Endometrial microvascular endothelial cells (primary cell): ENCODE data around the gene SUGCT. TPM values are rescaled to one million over a fixed set of nuclear protein-coding genes. Genes with fewer than 3 reads are reported as not detected.
"Not testable (repeated sequence)": the region's sequence is repeated elsewhere in the genome, so short reads cannot be mapped to it uniquely, and the experiment has no call there.

Experiments
- in situ Hi-C: cut with HindIII; loops from 2 replicates; pipeline ENCODE4 v1.10.0; 2017; ENCODE audit warnings: low sequenced_read_pairs, low pct_unique_long_range_greater_than_20kb; ENCODE audit errors: inconsistent ontology term
- total RNA-seq: library from RNA; depleted of rRNA; stranded (reverse); fragments of >200 nt; gene quantifications from one replicate; pipeline ENCODE4 v1.2.3, GENCODE V29; 2015; ENCODE audit errors: inconsistent ontology term

The SUGCT gene
- total RNA-seq, 1 donor from 2014 or later = 0.37 TPM

- in situ Hi-C loops = no loop called here
Observed at GRCh38 chr7:40186586-40186985, 51.8 kb downstream of the SUGCT start.

DNA sequence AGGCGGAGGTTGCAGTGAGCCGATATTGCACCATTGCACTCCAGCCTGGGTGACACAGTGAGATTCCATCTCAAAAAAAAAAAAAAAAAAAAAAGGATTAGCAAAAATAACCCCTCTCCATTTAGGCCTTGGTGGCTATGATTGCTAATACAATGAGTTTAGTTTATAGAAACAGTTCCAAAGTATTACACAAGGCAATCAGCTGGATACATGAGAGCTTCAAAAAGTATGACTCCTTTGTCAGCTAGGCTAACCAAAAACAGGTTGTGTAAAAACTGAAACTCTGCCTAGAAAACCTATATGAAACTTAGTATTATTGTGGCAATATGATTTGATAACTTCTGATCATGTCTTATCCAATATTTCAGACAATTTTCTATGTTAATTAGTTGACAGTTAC, 57.2 kb downstream of the SUGCT start:
- in situ Hi-C loops = no loop called here

DNA sequence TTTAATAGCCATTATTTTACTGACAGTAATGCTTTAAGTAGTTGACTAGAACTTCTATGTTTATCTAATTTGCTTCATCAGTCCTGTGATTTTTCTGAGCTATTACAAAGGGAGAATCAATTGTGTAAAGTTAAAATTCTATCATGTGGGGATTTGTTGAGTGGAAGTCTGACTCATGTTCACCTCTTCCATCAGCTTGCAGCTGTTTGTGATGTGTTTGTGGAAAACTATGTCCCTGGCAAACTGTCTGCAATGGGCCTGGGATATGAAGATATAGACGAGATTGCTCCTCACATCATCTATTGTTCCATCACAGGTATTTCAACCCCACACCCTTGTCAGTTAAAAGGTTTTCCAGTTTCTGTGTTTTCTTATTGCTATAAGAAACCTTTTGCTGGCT, 59.9 kb downstream of the SUGCT start:
- in situ Hi-C loops = no loop called here

DNA sequence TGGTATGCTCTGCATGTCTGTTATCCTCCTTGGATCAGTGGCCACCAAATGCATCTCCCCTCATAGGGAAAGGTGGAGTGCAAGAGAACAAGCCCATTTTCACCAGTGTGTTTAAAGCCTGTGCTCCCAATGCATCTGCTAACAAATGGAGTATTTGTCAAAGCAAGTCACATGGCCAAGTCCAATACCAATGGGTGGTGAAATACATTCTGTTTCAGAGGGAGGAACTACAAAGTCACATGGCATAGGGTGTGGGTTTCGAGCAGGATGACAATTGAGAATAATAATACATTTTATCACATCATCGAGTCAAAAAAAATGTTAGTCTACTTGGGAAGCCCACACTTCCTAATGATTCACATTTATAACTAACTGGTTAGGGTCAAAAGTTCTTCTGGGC, 62.7 kb downstream of the SUGCT start:
- in situ Hi-C loops = no loop called here

DNA sequence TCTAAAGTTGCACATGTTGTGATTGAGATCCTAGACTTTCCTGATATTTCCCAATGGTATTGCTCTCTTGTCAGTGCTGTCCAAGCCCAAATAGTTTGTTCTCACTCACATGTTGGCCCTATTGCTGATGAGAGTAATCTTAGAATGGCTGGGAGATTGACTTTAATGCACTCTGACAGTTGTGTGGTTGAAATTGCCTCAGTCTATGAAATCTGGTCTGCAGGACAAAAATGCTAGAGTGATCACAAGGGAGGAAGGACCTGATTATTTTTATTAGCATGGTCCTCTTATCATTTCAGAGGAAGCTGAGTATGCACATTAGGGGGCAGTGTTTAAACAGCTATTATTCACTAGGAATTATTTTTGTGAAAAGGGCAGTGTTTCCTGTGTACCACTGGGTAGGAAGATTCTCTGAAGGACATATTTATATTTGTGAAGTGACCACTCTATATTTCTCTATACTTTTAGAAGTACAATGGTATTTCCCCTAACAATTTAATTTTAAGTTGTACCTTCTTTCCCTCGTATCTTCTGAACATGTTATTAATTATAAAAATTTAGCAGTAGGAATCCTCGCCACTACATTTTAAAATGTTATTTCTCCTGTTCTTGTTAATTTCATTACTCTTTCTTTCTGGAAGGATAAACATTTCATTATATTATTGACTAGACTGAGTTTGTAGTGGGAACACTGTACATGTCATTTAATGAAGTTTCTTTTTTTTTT, 64.4 kb downstream of the SUGCT start:
- in situ Hi-C loops = no loop called here

DNA sequence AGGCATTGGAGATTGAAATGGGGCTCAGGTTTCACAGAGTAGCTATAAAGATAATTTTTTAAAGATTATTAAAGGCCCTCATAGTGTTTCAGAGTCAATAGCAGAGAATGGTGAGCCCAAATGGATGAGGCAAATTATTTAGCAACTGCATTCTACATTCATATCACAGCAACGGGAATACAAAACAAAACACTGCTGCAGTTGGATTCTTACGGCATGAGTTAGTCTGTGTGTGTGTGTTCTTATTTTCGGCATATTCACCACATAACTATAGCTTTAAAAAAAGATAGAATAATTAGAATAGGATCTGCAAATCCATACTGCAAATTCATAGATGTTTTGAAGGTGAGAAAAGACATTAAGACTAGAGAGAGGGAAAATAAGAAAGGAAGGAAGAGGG, 66.0 kb downstream of the SUGCT start:
- in situ Hi-C loops = no loop called here

GRCh38 chr7:40202851-40203250, 68.0 kb downstream of the SUGCT start:
- in situ Hi-C loops = no loop called here

DNA sequence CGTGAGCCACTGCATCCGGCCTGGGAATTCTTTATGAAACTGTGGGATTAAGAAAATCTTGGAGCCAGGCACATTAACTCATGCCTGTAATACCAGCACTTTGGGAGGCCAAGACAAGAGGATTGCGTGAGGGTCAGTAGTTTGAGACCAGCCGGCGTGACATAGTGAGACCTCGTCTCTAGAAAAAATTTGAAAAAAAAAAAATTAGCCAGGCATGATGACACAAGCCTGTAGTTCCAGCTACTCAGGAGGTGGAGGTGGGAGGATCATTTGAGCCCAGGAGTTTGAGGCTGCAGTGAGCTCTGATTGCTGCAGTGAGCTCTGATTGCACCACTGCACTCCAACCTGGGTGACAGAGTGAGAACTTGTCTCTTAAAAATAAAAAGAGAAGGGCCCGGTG, 69.8 kb downstream of the SUGCT start:
- in situ Hi-C loops = no loop called here

DNA sequence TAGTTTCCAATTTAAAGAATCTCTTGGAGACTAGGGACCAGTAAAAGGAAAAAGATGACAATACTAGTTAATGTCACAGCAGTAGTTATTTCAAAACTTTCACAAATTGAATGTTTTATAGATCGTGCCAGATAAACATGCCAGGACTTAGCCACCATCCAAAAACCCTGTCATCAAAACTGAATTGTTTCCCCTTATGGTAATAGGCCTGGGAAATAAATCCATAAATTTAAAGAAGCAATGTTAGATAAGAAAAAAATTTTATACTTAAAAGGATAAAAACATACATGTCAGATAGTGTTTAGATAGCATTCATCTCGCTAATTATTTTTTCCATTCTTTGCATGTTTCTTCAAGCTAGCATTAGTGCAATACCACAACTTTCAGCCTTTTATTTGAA, 71.2 kb downstream of the SUGCT start:
- in situ Hi-C loops = no loop called here

DNA sequence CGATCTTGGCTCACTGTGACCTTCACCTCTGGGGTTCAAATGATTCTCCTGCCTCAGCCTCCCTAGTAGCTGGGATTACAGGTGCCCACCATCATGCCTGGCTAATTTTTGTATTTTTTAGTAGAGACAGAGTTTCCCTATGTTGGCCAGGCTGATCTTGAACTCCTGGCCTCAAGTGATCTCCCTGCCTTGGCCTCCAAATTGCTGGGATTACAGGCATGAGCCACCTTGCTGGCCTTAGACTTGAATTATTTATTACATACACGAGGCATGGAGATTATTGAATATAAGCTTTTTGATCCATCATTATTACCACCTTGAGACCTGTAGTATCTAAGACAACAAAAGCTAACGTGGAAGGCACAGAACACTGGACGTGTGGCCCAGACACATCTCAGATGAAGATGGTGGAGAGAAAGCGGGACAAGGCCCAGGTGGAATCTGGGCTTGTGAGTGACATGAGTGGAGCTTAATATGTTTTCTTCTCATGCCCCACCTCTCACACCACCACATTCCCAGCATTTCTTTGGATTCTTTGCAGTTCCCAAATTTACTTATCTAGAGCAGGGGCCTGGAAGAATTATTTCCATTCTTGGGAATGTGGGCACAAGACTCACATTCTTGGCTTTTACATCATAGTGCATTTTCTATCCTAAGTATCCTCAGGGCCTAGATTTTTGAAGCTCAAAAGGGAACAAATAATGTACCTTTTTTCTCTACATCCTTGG, 76.6 kb downstream of the SUGCT start:
- in situ Hi-C loops = no loop called here

DNA sequence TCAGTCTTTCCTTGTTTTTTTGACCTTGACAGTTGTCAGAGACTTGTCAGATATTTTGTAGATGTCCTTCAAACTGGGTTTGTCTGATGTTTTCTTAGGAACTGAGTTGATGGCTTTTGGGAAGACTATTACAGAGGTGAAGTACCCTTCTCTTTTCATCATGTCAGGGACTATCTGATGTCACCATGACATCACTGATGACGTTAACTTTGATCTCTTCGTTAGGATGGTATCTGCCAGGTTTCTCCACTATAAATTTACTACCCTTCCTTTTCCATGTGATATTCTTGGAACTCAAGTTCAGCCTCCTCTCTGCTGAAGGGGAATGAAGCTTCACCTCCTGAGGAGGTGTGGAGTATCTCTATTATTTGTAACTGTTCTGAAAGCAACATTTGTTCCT, 78.5 kb downstream of the SUGCT start:
- in situ Hi-C loops = no loop called here

DNA sequence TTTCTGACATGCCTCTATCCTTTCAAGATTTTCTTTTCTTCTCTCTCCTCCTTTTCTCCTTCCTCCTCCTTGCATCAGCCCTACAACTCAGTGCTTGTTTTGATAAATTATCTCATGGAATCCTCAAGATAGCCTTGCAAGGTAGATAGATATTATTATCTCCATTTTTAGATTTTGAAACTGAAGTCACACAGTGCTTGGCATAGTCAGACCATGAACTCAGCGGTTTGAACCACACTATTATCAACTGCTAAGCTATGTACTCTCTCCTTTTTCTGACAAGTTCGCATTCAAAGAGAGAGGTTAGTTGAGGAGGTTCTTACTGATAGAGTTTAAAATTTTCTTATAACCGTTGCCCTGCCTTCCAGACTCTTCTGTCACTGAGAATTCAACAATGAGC, 79.1 kb downstream of the SUGCT start:
- in situ Hi-C loops = no loop called here

GRCh38 chr7:40218612-40219011, 83.8 kb downstream of the SUGCT start:
- in situ Hi-C loops = not testable (repeated sequence)

GRCh38 chr7:40219917-40220316, 85.1 kb downstream of the SUGCT start:
- in situ Hi-C loops = no loop called here

GRCh38 chr7:40220421-40220911, 85.7 kb downstream of the SUGCT start:
- in situ Hi-C loops = no loop called here

GRCh38 chr7:40221836-40222235, 87.0 kb downstream of the SUGCT start:
- in situ Hi-C loops = no loop called here

- in situ Hi-C loops = no loop called here
Observed at GRCh38 chr7:40223451-40224127, 88.8 kb downstream of the SUGCT start.

GRCh38 chr7:40230101-40230500, 95.3 kb downstream of the SUGCT start:
- in situ Hi-C loops = no loop called here

GRCh38 chr7:40231796-40232195, 97.0 kb downstream of the SUGCT start:
- in situ Hi-C loops = no loop called here
